ENCODE measurements around the gene KAZN. TPM values are rescaled to one million over a fixed set of nuclear protein-coding genes. Genes with fewer than 3 reads are reported as not detected.

KAZN gene
- total and polyA plus RNA-seq, 9 donors = 10.1 to 56.4 (median 27.9) TPM

DNA sequence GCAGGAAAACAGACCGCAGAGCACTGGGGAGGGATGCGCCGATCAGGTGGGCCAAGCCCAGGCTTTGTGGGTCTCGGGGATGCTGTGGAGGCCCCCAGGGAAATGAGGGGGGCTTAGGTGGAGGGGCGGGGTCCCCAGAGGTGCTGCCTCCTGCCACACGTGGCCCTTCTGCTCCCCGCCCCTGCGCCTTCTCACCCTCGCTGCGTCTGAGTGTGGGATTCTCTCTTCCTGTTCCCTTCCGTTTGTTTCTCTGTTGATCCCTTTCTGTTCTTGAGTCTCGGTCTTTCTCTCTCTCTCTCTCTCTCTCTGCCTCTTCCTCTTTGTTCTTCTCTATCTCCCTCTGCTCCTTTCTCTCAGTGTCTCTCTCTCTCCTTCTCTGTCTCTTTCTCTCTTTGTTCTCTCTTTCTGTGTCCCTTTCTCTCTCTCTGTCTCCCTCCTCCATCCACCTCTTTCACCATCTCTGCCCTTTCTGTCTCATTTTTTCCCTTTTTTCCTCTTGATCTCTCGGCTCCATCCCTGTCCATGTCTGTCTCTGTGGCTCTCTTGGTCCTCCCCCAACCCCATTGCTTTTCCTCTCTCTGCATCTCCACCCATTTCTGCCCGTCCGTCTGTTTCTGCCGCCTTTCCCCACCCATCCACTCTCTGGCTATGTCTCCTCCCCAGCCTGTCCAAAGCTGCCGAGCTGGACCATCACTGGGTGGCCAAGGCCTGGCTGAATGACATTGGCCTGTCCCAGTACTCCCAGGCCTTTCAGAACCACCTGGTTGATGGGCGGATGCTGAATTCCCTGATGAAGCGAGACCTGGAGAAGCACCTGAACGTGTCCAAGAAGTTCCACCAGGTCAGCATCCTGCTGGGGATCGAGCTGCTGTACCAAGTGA is 502.6 kb downstream of the KAZN start:
- no peaks in the 10 kb centered on the region for H3K9me3 ChIP-seq
- H3K4me1 ChIP-seq (ENCODE audit: insufficient read depth) = no peaks in the 10 kb centered on the region
- no peaks in the 10 kb centered on the region for H3K36me3 ChIP-seq
- H3K27me3 ChIP-seq = no peaks in the 10 kb centered on the region
- intact Hi-C loops (cut with DNase I) = loop anchor here in 2 of 4 donors (5.0 to 10.0 kb wide), 2 partner anchors 1134 to 1136 kb away; no protein-coding TSS in a partner anchor
- H3K4me3 ChIP-seq = no peak overlapping the region
- TF ChIP-seq, protein P1, sequence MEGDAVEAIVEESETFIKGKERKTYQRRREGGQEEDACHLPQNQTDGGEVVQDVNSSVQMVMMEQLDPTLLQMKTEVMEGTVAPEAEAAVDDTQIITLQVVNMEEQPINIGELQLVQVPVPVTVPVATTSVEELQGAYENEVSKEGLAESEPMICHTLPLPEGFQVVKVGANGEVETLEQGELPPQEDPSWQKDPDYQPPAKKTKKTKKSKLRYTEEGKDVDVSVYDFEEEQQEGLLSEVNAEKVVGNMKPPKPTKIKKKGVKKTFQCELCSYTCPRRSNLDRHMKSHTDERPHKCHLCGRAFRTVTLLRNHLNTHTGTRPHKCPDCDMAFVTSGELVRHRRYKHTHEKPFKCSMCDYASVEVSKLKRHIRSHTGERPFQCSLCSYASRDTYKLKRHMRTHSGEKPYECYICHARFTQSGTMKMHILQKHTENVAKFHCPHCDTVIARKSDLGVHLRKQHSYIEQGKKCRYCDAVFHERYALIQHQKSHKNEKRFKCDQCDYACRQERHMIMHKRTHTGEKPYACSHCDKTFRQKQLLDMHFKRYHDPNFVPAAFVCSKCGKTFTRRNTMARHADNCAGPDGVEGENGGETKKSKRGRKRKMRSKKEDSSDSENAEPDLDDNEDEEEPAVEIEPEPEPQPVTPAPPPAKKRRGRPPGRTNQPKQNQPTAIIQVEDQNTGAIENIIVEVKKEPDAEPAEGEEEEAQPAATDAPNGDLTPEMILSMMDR (IDR thresholded peaks at IDR 0.05) = no peak
- TF ChIP-seq EP300 (IDR thresholded peaks at IDR 0.05) (no peak), POLR2A (IDR thresholded peaks at IDR 0.05) (no peak)
- H3K27ac ChIP-seq = no peak overlapping the region
- DNase-seq = peak in 1 of 5 donors; percentile 23
- 66 to 74% (median 73%) methylated on average over 21 of the region's 21 CpGs for WGBS, 3 donors

DNA sequence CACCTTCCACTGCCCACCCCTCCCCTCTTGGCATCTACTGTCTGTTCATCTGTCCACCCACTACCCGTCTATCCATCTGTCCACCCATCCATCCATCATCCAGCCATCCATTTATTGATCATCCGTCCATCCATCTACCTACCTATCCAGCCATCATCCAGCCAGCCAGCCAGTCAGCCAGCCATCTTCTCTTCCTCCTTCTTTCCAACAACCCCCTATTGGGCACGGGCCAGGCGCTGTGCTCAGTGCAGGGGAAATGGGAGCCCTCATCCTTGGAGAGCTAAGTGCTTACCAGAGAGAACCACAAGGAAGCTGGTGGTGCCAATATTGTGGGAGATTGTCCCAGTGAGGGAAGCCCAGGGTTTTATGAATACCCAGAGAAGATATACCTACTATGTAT is 503.3 kb downstream of the KAZN start:
- TF ChIP-seq EP300 (IDR thresholded peaks at IDR 0.05) = no peak
- TF ChIP-seq POLR2A (IDR thresholded peaks at IDR 0.05) = no peak
- TF ChIP-seq, protein P1 (IDR thresholded peaks at IDR 0.05) = no peak
- Histone ChIP-seq H3K27me3 (no peaks in the 10 kb centered on the region), H3K4me3 (no peak overlapping the region), H3K4me1 (ENCODE audit: insufficient read depth) (no peaks in the 10 kb centered on the region), H3K9me3 (no peaks in the 10 kb centered on the region), H3K36me3 (no peaks in the 10 kb centered on the region), H3K27ac (no peak overlapping the region)
- peak in 1 of 5 donors; percentile 13 for DNase-seq
- 87 to 93% (median 91%) methylated on average over 4 of the region's 4 CpGs for WGBS, 3 donors
- intact Hi-C loops (cut with DNase I) = loop anchor here in 2 of 4 donors (5.0 to 10.0 kb wide), 2 partner anchors 1134 to 1137 kb away; no protein-coding TSS in a partner anchor

DNA sequence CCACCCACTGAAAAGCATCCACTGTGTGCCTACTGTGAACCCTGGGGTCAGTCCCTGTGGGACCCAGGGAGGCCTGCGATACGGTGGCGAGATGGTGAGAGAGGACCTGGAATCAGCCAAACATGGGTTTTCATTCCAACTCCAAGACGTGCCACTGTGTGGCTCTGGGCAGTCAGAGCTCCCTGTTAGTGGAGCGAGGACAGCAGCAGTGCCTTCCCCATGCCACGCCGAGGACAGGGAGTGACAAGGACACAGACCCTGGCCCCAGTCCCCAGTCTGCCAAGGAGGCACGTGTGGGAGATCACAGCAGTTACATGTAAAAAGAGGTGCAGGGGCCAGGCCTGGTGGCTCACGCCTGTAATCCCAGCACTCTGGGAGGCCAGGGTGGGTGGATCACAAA is 504.2 kb downstream of the KAZN start:
- no peaks in the 10 kb centered on the region for H3K4me1 ChIP-seq (ENCODE audit: insufficient read depth)
- TF ChIP-seq POLR2A (IDR thresholded peaks at IDR 0.05) (no peak), EP300 (IDR thresholded peaks at IDR 0.05) (no peak)
- TF ChIP-seq, protein P1 (IDR thresholded peaks at IDR 0.05) = no peak
- DNase-seq = peak in 1 of 5 donors; percentile 27
- no peak overlapping the region for H3K4me3 ChIP-seq
- intact Hi-C loops (cut with DNase I) = loop anchor here in 2 of 4 donors (5.0 to 10.0 kb wide), 2 partner anchors 1135 to 1138 kb away; no protein-coding TSS in a partner anchor
- H3K9me3 ChIP-seq = no peaks in the 10 kb centered on the region
- WGBS, 3 donors = 88 to 94% (median 91%) methylated on average over 9 of the region's 9 CpGs
- H3K27me3 ChIP-seq = no peaks in the 10 kb centered on the region
- no peaks in the 10 kb centered on the region for H3K36me3 ChIP-seq
- no peak overlapping the region for H3K27ac ChIP-seq

DNA sequence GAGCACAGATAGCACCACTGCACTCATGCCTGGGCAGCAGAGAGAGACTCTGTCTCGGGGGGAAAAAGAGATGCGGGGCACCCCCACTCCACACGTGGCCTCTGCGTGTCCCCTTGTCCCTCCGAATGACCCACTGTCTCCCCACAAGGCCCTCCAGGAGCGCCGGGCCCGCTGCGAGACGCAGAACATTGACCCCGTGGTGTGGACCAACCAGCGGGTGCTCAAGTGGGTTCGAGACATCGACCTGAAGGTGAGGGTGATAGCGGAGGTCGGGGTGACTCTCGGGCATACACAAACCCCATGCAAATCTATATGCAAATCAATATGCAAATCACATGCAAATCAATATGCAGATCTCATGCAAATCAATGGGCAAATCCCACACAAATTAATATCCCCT is 504.7 kb downstream of the KAZN start:
- peak in 1 of 5 donors; percentile 29 for DNase-seq
- WGBS, 3 donors = 95 to 96% (median 95%) methylated on average over 17 of the region's 17 CpGs
- no peak overlapping the region for H3K4me3 ChIP-seq
- H3K36me3 ChIP-seq = no peaks in the 10 kb centered on the region
- TF ChIP-seq, protein P1 (IDR thresholded peaks at IDR 0.05) = no peak
- TF ChIP-seq POLR2A (IDR thresholded peaks at IDR 0.05) (no peak), EP300 (IDR thresholded peaks at IDR 0.05) (no peak)
- H3K27ac ChIP-seq = no peak overlapping the region
- no peaks in the 10 kb centered on the region for H3K27me3 ChIP-seq
- H3K9me3 ChIP-seq = no peaks in the 10 kb centered on the region
- intact Hi-C loops (cut with DNase I) = loop anchor here in 2 of 4 donors (5.0 to 10.0 kb wide), 2 partner anchors 1136 to 1138 kb away; no protein-coding TSS in a partner anchor
- H3K4me1 ChIP-seq (ENCODE audit: insufficient read depth) = no peaks in the 10 kb centered on the region
